ENCODE data around the gene COL4A1.

DNA sequence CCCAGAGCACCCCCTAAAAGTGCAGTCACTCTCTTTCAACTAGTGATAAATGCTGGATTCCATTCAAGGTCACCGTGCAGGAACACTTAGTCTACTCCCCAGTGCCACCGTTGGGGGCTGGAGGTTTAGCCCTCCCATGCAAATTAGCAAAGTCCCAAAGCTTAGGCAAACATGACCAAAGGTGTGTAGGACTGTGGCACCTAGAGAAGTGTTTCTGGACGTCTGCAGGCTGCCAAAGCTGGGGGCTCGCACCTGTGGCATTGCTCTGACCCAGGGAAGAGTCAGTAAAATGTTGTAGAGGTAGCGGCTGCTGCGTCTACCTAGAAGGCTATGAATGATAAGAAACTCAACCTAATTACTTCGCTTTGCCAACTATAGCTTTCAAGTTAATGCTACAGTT lies 13.9 kb downstream of the COL4A1 start:
- TF ChIP-seq, protein P1, sequence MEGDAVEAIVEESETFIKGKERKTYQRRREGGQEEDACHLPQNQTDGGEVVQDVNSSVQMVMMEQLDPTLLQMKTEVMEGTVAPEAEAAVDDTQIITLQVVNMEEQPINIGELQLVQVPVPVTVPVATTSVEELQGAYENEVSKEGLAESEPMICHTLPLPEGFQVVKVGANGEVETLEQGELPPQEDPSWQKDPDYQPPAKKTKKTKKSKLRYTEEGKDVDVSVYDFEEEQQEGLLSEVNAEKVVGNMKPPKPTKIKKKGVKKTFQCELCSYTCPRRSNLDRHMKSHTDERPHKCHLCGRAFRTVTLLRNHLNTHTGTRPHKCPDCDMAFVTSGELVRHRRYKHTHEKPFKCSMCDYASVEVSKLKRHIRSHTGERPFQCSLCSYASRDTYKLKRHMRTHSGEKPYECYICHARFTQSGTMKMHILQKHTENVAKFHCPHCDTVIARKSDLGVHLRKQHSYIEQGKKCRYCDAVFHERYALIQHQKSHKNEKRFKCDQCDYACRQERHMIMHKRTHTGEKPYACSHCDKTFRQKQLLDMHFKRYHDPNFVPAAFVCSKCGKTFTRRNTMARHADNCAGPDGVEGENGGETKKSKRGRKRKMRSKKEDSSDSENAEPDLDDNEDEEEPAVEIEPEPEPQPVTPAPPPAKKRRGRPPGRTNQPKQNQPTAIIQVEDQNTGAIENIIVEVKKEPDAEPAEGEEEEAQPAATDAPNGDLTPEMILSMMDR (optimal IDR thresholded peaks at IDR 0.05 in 1 of 3, IDR thresholded peaks at IDR 0.05 in 1 of 3, conservative IDR thresholded peaks at IDR 0.05 in 1 of 3; ENCODE audit: extremely low read depth in 1 of 3, insufficient read depth in 2 of 3, low read length in 3 of 3): no peak
- no peak for TF ChIP-seq EZH2 (IDR thresholded peaks at IDR 0.05; ENCODE audit: low read length)

All from keratinocyte (primary cell).